ENCODE measurements around the gene ADM. TPM values are rescaled to one million over a fixed set of nuclear protein-coding genes. Genes with fewer than 3 reads are reported as not detected.

The ADM gene
- total and polyA plus RNA-seq, 4 donors = 9.7 to 33.1 (median 22.7) TPM

DNA sequence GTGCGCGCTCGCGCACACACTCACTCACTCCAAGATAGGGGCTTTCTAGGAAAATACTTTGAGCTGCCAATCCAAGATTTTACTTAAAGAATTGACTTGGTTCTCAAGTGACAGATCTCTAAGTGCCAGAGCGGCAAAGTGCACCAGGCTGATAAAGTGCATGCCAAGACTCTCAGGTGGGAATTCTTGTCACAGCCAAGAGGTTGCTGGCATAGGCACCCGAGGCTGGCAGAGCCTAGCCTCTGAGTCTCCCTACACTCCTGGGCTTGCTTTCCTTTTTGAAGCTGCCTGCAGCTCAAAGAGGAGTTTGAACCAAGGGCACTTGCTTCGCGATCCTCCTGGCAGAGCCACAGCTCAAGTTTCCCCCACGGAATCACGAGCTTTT is 2.5 kb upstream of the ADM start (continued):
- TF ChIP-seq CTCF (IDR thresholded peaks at IDR 0.05; ENCODE audit: low read depth, low read length, missing input control) (no peak), FOXA1 (IDR thresholded peaks at IDR 0.05) (no peak), JUND (IDR thresholded peaks at IDR 0.05) (no peak), FOXA2 (IDR thresholded peaks at IDR 0.05) (no peak)

GRCh38 chr11:10302744-10303557 is 1.9 kb upstream of the ADM start:
- H3K27me3 ChIP-seq (ENCODE audit: control insufficient read depth in 4 of 4, insufficient read depth in 4 of 4, low read length in 3 of 4) = no peaks in the 10 kb centered on the region
- peak overlapping the region; percentile 51 to 73 (median 63) for H3K4me3 ChIP-seq (ENCODE audit: low read depth in 1 of 3, low read length in 3 of 3)
- H3K27ac ChIP-seq (ENCODE audit: low read depth in 1 of 2, low read length in 2 of 2) = peak overlapping the region; percentile 84 to 96
- peak overlapping the region; percentile 57 to 91 for H3K9ac ChIP-seq (ENCODE audit: low read depth in 1 of 2, low read length in 2 of 2)
- H3K36me3 ChIP-seq (ENCODE audit: control insufficient read depth in 4 of 4, insufficient read depth in 3 of 4, low read depth in 1 of 4, low read length in 3 of 4) = no peaks in the 10 kb centered on the region
- DNase-seq (ENCODE audit: low spot score) = peak; percentile 80
- TF ChIP-seq REST (IDR thresholded peaks at IDR 0.05) (peak; percentile 54), RXRA (IDR thresholded peaks at IDR 0.05) (peak; percentile 74 to 78), HNF4G (IDR thresholded peaks at IDR 0.05) (peak; percentile 14), YY1 (IDR thresholded peaks at IDR 0.05) (peak; percentile 91), TAF1 (conservative IDR thresholded peaks at IDR 0.05) (peak; percentile 56), ZBTB33 (IDR thresholded peaks at IDR 0.05) (peak; percentile 25), SP1 (IDR thresholded peaks at IDR 0.05) (peak; percentile 72), FOXA1 (IDR thresholded peaks at IDR 0.05) (no peak), FOXA2 (IDR thresholded peaks at IDR 0.05) (no peak), NR2F2 (IDR thresholded peaks at IDR 0.05) (peak; percentile 89), JUND (IDR thresholded peaks at IDR 0.05) (peak; percentile 11 to 21), RAD21 (IDR thresholded peaks at IDR 0.05) (peak; percentile 34 to 50), GABPA (IDR thresholded peaks at IDR 0.05 in 1 of 2, conservative IDR thresholded peaks at IDR 0.05 in 1 of 2) (no peak), EGR1 (IDR thresholded peaks at IDR 0.05; ENCODE audit: low read depth in 2 of 2) (peak; percentile 20 to 37), CTCF (IDR thresholded peaks at IDR 0.05; ENCODE audit: low read depth, low read length, missing input control) (no peak), HNF4A (conservative IDR thresholded peaks at IDR 0.05) (peak; percentile 35 to 46)
- TF ChIP-seq, protein P1, sequence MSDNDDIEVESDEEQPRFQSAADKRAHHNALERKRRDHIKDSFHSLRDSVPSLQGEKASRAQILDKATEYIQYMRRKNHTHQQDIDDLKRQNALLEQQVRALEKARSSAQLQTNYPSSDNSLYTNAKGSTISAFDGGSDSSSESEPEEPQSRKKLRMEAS (IDR thresholded peaks at IDR 0.05) = peak; percentile 62
- TF ChIP-seq, protein P2, sequence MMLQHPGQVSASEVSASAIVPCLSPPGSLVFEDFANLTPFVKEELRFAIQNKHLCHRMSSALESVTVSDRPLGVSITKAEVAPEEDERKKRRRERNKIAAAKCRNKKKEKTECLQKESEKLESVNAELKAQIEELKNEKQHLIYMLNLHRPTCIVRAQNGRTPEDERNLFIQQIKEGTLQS (IDR thresholded peaks at IDR 0.05) = no peak
- under 1% methylated on average over 56 of the region's 56 CpGs for WGBS
- H3K4me1 ChIP-seq (ENCODE audit: control insufficient read depth in 4 of 4, insufficient read depth in 4 of 4, low read length in 3 of 4) = peaks cover 6 to 37% (median 19%) of the 10 kb centered on the region in 4 donors
- no peaks in the 10 kb centered on the region for H3K9me3 ChIP-seq (ENCODE audit: control insufficient read depth in 4 of 4, low read length in 3 of 4)

Measured in liver (tissue), 9 donors.